SU-DHL-6 (cell line): ENCODE data around the gene COX8C.

ENCODE experiments used
- H2AFZ ChIP-seq: fragments of 200-600 bp; sonication (generic); 2 replicates; pipeline ENCODE4 v1.6.1; 2014; ENCODE audit warnings: low read depth, mild to moderate bottlenecking, moderate library complexity, mixed read lengths, antibody characterized with exemption, low read length; ENCODE audit not compliant: severe bottlenecking
- H3F3A ChIP-seq: fragments of 200-600 bp; shearing (Covaris generic); 2 replicates; pipeline ENCODE4 v1.6.0; 2016; ENCODE audit warnings: antibody characterized with exemption, mild to moderate bottlenecking; ENCODE audit not compliant: insufficient read depth
- H3K27ac ChIP-seq: fragments of 200-600 bp; sonication (generic); 2 replicates; pipeline ENCODE4 v1.5.1; 2016; ENCODE audit warnings: low read depth, mild to moderate bottlenecking, low read length, moderate library complexity, mixed read lengths
- H3K27me3 ChIP-seq: fragments of 200-600 bp; sonication (generic), shearing (Covaris generic); 2 replicates; pipeline ENCODE4 v1.6.0; 2014; ENCODE audit warnings: mild to moderate bottlenecking, low read length
- H3K36me3 ChIP-seq: fragments of 200-600 bp; sonication (generic); 2 replicates; pipeline ENCODE4 v1.6.1; 2014; ENCODE audit warnings: mild to moderate bottlenecking, low read length, mixed read lengths
- H3K4me2 ChIP-seq: fragments of 300-600, 200-600 bp; shearing (Covaris generic), sonication (generic); 2 replicates; pipeline ENCODE4 v1.6.0; 2014; ENCODE audit warnings: low read length, low read depth, mild to moderate bottlenecking; ENCODE audit not compliant: poor library complexity, severe bottlenecking
- H3K4me3 ChIP-seq: fragments of 200-600 bp; sonication (generic); 2 replicates; pipeline ENCODE4 v1.5.1; 2014; ENCODE audit warnings: antibody characterized with exemption, low read length, mild to moderate bottlenecking, mixed read lengths; ENCODE audit not compliant: insufficient read depth, poor library complexity, severe bottlenecking
- H3K79me2 ChIP-seq: fragments of 200-600 bp; sonication (generic); 2 replicates; pipeline ENCODE4 v1.6.1; 2014; ENCODE audit warnings: mild to moderate bottlenecking, low read length, moderate library complexity; ENCODE audit not compliant: insufficient read depth
- H3K9ac ChIP-seq: fragments of 200-600 bp; sonication (generic); 2 replicates; pipeline ENCODE4 v1.7.0; 2014; ENCODE audit warnings: mild to moderate bottlenecking, low read length
- H3K9me2 ChIP-seq: fragments of 200-600 bp; sonication (generic); replicated peaks from 2 replicates; pipeline ENCODE4 v1.6.1; 2014; ENCODE audit warnings: low read length; ENCODE audit not compliant: insufficient read depth
- H3K9me3 ChIP-seq: fragments of 200-600 bp; sonication (generic); 2 replicates; pipeline ENCODE4 v1.6.1; 2014; ENCODE audit warnings: low read length, mixed read lengths; ENCODE audit not compliant: insufficient read depth
- H4K20me1 ChIP-seq: fragments of 200-600 bp; sonication (generic); 2 replicates; pipeline ENCODE4 v1.6.1; 2014; ENCODE audit warnings: low read depth, mild to moderate bottlenecking, antibody characterized with exemption, low read length, moderate library complexity, mixed read lengths
- EZH2phosphoT487 ChIP-seq: fragments of 200-600 bp; sonication (generic), shearing (Covaris generic); conservative IDR thresholded peaks from 2 replicates; pipeline ENCODE4 v1.6.1; 2018; ENCODE audit warnings: mild to moderate bottlenecking, antibody characterized with exemption, low read length, moderate library complexity, mixed read lengths
- TF ChIP-seq, protein P1 (sequence below): fragments of 200-600 bp; sonication (generic); IDR thresholded peaks from one replicate; pipeline ENCODE4 v1.5.1; 2017; ENCODE audit warnings: antibody characterized with exemption, mild to moderate bottlenecking, low read length, moderate library complexity; ENCODE audit not compliant: insufficient read depth, poor library complexity, severe bottlenecking

Gene COX8C

DNA sequence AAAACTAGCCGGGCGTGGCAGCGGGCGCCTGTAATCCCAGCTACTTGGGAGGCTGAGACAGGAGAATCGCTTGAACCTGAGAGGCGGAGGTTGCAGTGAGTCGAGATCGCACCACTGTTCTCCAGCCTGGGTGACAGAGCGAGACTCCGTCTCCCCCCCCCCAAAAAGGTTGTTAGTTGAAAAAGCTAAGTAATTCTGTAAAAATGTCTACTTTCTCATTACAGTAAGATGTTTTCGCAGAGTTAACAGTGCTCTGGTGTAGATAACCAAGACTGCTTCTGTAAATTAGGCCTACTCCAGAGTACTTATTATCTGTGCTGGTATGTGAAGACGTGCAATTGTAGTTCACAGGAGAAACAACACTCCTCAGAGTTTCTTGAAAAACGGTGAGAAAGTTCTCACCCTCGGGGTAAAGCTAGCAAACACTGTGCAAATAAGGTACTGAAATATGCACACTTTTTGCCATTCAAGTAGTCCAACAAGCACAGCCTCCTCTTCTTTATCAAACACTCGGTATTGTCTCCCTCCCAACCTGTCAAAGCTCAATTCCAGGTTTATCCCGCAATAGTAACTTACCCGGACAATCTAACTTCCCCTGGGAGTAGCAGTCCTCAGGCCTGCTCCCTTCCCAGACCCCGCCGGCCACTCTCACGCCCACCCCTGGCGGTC lies 15.1 kb upstream of the COX8C start:
- peak overlapping the region; percentile 82 for H2AFZ ChIP-seq
- peaks cover 70% of the 10 kb centered on the region for H3K79me2 ChIP-seq
- H3K4me2 ChIP-seq, result peak overlapping the region; percentile 87
- H3K9ac ChIP-seq, result peak overlapping the region; percentile 94
- TF ChIP-seq, protein P1, sequence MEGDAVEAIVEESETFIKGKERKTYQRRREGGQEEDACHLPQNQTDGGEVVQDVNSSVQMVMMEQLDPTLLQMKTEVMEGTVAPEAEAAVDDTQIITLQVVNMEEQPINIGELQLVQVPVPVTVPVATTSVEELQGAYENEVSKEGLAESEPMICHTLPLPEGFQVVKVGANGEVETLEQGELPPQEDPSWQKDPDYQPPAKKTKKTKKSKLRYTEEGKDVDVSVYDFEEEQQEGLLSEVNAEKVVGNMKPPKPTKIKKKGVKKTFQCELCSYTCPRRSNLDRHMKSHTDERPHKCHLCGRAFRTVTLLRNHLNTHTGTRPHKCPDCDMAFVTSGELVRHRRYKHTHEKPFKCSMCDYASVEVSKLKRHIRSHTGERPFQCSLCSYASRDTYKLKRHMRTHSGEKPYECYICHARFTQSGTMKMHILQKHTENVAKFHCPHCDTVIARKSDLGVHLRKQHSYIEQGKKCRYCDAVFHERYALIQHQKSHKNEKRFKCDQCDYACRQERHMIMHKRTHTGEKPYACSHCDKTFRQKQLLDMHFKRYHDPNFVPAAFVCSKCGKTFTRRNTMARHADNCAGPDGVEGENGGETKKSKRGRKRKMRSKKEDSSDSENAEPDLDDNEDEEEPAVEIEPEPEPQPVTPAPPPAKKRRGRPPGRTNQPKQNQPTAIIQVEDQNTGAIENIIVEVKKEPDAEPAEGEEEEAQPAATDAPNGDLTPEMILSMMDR, result no peak
- no peak for TF ChIP-seq EZH2phosphoT487
- H3K27ac ChIP-seq, result peak overlapping the region; percentile 64
- no peaks in the 10 kb centered on the region for H3K36me3 ChIP-seq
- peaks cover 2% of the 10 kb centered on the region; the same call in 1 of the 2 replicates for H3K9me3 ChIP-seq
- H3K4me3 ChIP-seq, result peak overlapping the region; percentile 89
- no peaks in the 10 kb centered on the region for H3K9me2 ChIP-seq
- no peaks in the 10 kb centered on the region for H3K27me3 ChIP-seq
- no peaks in the 10 kb centered on the region for H3F3A ChIP-seq
- peaks cover 12% of the 10 kb centered on the region; the same call in 1 of the 2 replicates for H4K20me1 ChIP-seq

DNA sequence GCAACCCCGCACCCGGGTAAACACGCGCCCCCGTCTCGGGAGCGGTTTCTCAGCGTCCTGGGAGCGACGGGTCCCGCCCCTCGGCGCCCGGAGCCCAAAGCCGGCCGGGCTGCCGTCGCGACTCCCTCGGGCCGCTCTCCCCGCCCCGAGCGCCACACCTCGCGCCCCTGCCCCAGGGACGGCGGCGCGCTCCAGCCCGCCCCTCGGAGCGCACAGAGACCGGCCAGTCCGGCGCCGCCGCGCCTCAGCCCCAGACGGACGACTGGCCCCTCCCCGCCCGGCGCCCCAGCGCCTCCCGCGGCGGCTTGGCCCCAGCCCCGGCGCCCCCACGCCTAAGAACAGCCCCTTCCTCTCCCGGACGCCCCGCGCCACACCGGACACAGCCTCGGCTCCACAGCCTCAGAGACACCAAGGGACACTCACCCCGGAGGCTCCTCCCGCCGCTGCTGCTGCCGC lies 14.6 kb upstream of the COX8C start:
- H2AFZ ChIP-seq, result peak overlapping the region; percentile 82
- H3K4me3 ChIP-seq, result peak overlapping the region; percentile 89
- peaks cover 64% of the 10 kb centered on the region for H3K79me2 ChIP-seq
- H3F3A ChIP-seq, result no peaks in the 10 kb centered on the region
- no peak for TF ChIP-seq EZH2phosphoT487
- TF ChIP-seq, protein P1, result no peak
- H3K4me2 ChIP-seq, result peak overlapping the region; percentile 87
- H3K36me3 ChIP-seq, result no peaks in the 10 kb centered on the region
- peaks cover 8% of the 10 kb centered on the region; the same call in 1 of the 2 replicates for H3K9me3 ChIP-seq
- H3K9ac ChIP-seq, result peak overlapping the region; percentile 94
- peaks cover 12% of the 10 kb centered on the region; the same call in 1 of the 2 replicates for H4K20me1 ChIP-seq
- H3K27me3 ChIP-seq, result no peaks in the 10 kb centered on the region
- no peaks in the 10 kb centered on the region for H3K9me2 ChIP-seq
- H3K27ac ChIP-seq, result peak overlapping the region; percentile 64

DNA sequence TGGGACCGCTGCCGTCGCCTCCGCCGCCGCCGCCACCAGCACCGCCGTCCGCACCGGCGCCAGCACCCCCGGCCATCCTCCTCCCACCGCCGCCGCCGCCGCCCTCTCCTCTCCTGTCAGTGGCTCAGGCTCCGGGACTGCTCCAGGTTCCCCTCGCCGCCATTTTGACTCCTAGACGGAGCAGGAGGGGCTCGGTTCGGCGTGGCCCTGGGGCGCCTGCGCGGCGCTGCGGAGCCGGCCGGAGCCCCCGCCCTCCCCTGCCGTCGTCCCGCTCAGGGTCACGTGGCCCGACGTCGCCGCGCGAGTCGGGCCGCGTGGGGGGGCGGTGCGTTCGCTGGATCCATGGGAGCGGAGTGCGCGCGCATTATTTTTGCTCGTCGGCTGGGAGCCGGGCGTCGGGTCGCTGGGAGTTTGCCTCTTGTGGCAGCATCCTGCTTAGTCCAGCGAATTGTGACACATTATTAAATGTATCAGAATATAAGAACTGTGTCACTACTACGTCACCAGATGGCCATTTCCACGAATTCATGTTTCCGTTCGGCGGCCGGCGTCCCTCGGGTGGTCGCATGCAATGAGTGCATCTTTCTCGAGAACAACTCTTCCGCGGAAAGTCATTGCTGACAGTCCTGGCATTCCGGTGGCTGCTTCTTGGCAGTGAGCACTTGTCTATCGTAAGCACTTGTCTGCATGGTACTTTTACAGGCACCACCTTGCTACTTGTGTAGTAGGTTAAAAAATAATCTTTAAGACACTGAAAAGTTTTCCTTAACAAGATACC lies 13.9 kb upstream of the COX8C start, which contains the start of gene BTBD7:
Gene BTBD7, minus strand, starts transcription at position 184 of the 778 bp plus-strand sequence. CDS start 36,985 bp downstream, outside the sequence.
- Histone ChIP-seq H3K36me3 (no peaks in the 10 kb centered on the region), H3K9ac (peak within 1 kb of the TSS; percentile 94), H3K9me3 (peaks cover 9% of the 10 kb centered on the region; the same call in 1 of the 2 replicates), H3K79me2 (peaks cover 58% of the 10 kb centered on the region), H3K27me3 (no peaks in the 10 kb centered on the region), H3K4me3 (peak within 1 kb of the TSS; percentile 89), H3F3A (no peaks in the 10 kb centered on the region), H3K9me2 (no peaks in the 10 kb centered on the region), H4K20me1 (peaks cover 12% of the 10 kb centered on the region; the same call in 1 of the 2 replicates), H3K4me2 (peak within 1 kb of the TSS; percentile 89), H3K27ac (peak within 1 kb of the TSS; percentile 64), H2AFZ (peak within 1 kb of the TSS; percentile 96)
- no peak for TF ChIP-seq EZH2phosphoT487
- TF ChIP-seq, protein P1, result no peak
